Ectodermal cell (in vitro differentiated cells): ENCODE results near the gene NUP107.

Source experiments
- H3K27ac ChIP-seq: 2 replicates; pipeline ENCODE4 v1.7.0; 2013; ENCODE audit warnings: mild to moderate bottlenecking, low read depth, low read length; ENCODE audit not compliant: insufficient read depth, poor library complexity, severe bottlenecking
- H3K27me3 ChIP-seq: 2 replicates; pipeline ENCODE4 v1.7.0; 2013; ENCODE audit warnings: mild to moderate bottlenecking, low read length; ENCODE audit not compliant: insufficient read depth, control insufficient read depth, poor library complexity, severe bottlenecking
- H3K36me3 ChIP-seq: one replicate; pipeline ENCODE4 v1.7.0; 2013; ENCODE audit warnings: low read length; ENCODE audit not compliant: control insufficient read depth, insufficient read depth
- H3K4me1 ChIP-seq: one replicate; pipeline ENCODE4 v1.7.0; 2013; ENCODE audit warnings: low read length; ENCODE audit not compliant: control insufficient read depth, insufficient read depth
- H3K4me3 ChIP-seq: 2 replicates; pipeline ENCODE4 v1.7.0; 2013; ENCODE audit warnings: low read depth, low read length, control low read depth; ENCODE audit not compliant: insufficient read depth
- H3K9me3 ChIP-seq: 2 replicates; pipeline ENCODE4 v1.7.0; 2013; ENCODE audit warnings: mild to moderate bottlenecking, low read length, moderate library complexity; ENCODE audit not compliant: control insufficient read depth
- WGBS, 2 experiments: methylation state at CpG; one replicate each; pipeline ENCODE4 v1.1.7; 2013; ENCODE audit warnings: missing lambda C conversion rate in 2 of 2; 5-methylcytosine and 5-hydroxymethylcytosine counted together

Gene NUP107

GRCh38 chr12:68733661-68734071 is 46.9 kb downstream of the NUP107 start:
- no peaks in the 10 kb centered on the region for H3K9me3 ChIP-seq
- H3K27ac ChIP-seq, result no peak overlapping the region
- H3K4me1 ChIP-seq, result no peaks in the 10 kb centered on the region
- H3K36me3 ChIP-seq, result peaks cover 28% of the 10 kb centered on the region
- H3K4me3 ChIP-seq, result no peak overlapping the region
- no peaks in the 10 kb centered on the region for H3K27me3 ChIP-seq
- 93 to 99% methylated on average over 4 of the region's 4 CpGs for WGBS, 2 experiments

- Histone ChIP-seq H3K27me3 (no peaks in the 10 kb centered on the region), H3K4me3 (no peak overlapping the region), H3K9me3 (no peaks in the 10 kb centered on the region), H3K36me3 (peaks cover 22% of the 10 kb centered on the region), H3K4me1 (no peaks in the 10 kb centered on the region), H3K27ac (no peak overlapping the region)
- 97 to 98% methylated on average over 6 of the region's 6 CpGs for WGBS, 2 experiments
Measured at GRCh38 chr12:68739891-68740290, 53.1 kb downstream of the NUP107 start.

- Histone ChIP-seq H3K9me3 (no peaks in the 10 kb centered on the region), H3K27me3 (no peaks in the 10 kb centered on the region), H3K27ac (no peak overlapping the region), H3K4me1 (no peaks in the 10 kb centered on the region), H3K4me3 (no peak overlapping the region), H3K36me3 (peaks cover 14% of the 10 kb centered on the region)
- 93 to 100% methylated on average over 2 of the region's 2 CpGs for WGBS, 2 experiments
Measured at GRCh38 chr12:68743356-68743755, 56.6 kb downstream of the NUP107 start.

- Histone ChIP-seq H3K27ac (no peak overlapping the region), H3K27me3 (no peaks in the 10 kb centered on the region), H3K4me3 (peak overlapping the region; percentile 71), H3K36me3 (no peaks in the 10 kb centered on the region), H3K4me1 (peaks cover 7% of the 10 kb centered on the region), H3K9me3 (no peaks in the 10 kb centered on the region)
- WGBS, 2 experiments, result 91 to 92% methylated on average over 8 to 9 of the region's 9 CpGs
Measured at GRCh38 chr12:68745376-68745903, 58.7 kb downstream of the NUP107 start.

GRCh38 chr12:68745904-68746571 is 59.3 kb downstream of the NUP107 start, which contains the start of gene SLC35E3:
Gene SLC35E3 (plus strand): TSS chr12:68746176. CDS start chr12:68746378, 202 bp downstream.
- Histone ChIP-seq H3K27ac (no peak within 1 kb of the TSS), H3K36me3 (no peaks in the 10 kb centered on the region)
- WGBS, 2 experiments, result 3 to 4% methylated on average over 52 of the region's 52 CpGs

GRCh38 chr12:68746572-68747180 is 59.9 kb downstream of the NUP107 start:
- WGBS, 2 experiments, result 19 to 20% methylated on average over 14 to 15 of the region's 15 CpGs
- Histone ChIP-seq H3K4me1 (peaks cover 7% of the 10 kb centered on the region), H3K9me3 (no peaks in the 10 kb centered on the region), H3K36me3 (no peaks in the 10 kb centered on the region), H3K27ac (no peak overlapping the region), H3K4me3 (peak overlapping the region; percentile 71), H3K27me3 (no peaks in the 10 kb centered on the region)

More at GRCh38 chr12:68745904-68746571, 59.3 kb downstream of the NUP107 start, which contains the start of gene SLC35E3:
- Histone ChIP-seq H3K9me3 (no peaks in the 10 kb centered on the region), H3K4me1 (peaks cover 7% of the 10 kb centered on the region), H3K27me3 (no peaks in the 10 kb centered on the region), H3K4me3 (peak within 1 kb of the TSS; percentile 71)

GRCh38 chr12:68749443-68749842 is 62.7 kb downstream of the NUP107 start:
- H3K4me1 ChIP-seq, result peaks cover 7% of the 10 kb centered on the region
- no peaks in the 10 kb centered on the region for H3K27me3 ChIP-seq
- peaks cover 15% of the 10 kb centered on the region for H3K36me3 ChIP-seq
- no peak overlapping the region for H3K4me3 ChIP-seq
- H3K27ac ChIP-seq, result no peak overlapping the region
- H3K9me3 ChIP-seq, result no peaks in the 10 kb centered on the region
- WGBS, 2 experiments, result 92 to 96% methylated on average over 3 of the region's 3 CpGs

- Histone ChIP-seq H3K4me3 (no peak overlapping the region), H3K9me3 (no peaks in the 10 kb centered on the region), H3K27me3 (no peaks in the 10 kb centered on the region), H3K27ac (no peak overlapping the region), H3K36me3 (peaks cover 18% of the 10 kb centered on the region), H3K4me1 (peaks cover 7% of the 10 kb centered on the region)
- WGBS, 2 experiments, result 95 to 96% methylated on average over 4 of the region's 4 CpGs
Measured at GRCh38 chr12:68749861-68750260, 63.1 kb downstream of the NUP107 start.

GRCh38 chr12:68750506-68750905 is 63.7 kb downstream of the NUP107 start:
- H3K27me3 ChIP-seq, result no peaks in the 10 kb centered on the region
- H3K27ac ChIP-seq, result no peak overlapping the region
- H3K9me3 ChIP-seq, result no peaks in the 10 kb centered on the region
- no peak overlapping the region for H3K4me3 ChIP-seq
- whole genome bisulfite sequencing, 2 experiments, result 62 to 68% methylated on average over 4 of the region's 4 CpGs
- peaks cover 20% of the 10 kb centered on the region for H3K36me3 ChIP-seq
- H3K4me1 ChIP-seq, result peaks cover 7% of the 10 kb centered on the region

GRCh38 chr12:68755536-68756243 is 68.9 kb downstream of the NUP107 start:
- Histone ChIP-seq H3K27me3 (no peaks in the 10 kb centered on the region), H3K9me3 (no peaks in the 10 kb centered on the region), H3K4me3 (no peak overlapping the region), H3K4me1 (no peaks in the 10 kb centered on the region), H3K27ac (no peak overlapping the region), H3K36me3 (peaks cover 20% of the 10 kb centered on the region)
- 96 to 97% methylated on average over 3 of the region's 4 CpGs for WGBS, 2 experiments
